Measurements from ENCODE around the gene BBS12.

The BBS12 gene

GRCh38 chr4:122772986-122773385, 40.5 kb downstream of the BBS12 start:
- no peaks in the 10 kb centered on the region for H3F3A ChIP-seq (ENCODE audit: insufficient read depth)
- H3K36me3 ChIP-seq (ENCODE audit: low read length) = no peaks in the 10 kb centered on the region

GRCh38 chr4:122775039-122775438, 42.5 kb downstream of the BBS12 start:
- H3F3A ChIP-seq (ENCODE audit: insufficient read depth) = no peaks in the 10 kb centered on the region
- no peak overlapping the region for H2AFZ ChIP-seq (ENCODE audit: low read depth, low read length, severe bottlenecking)
- H3K9me3 ChIP-seq (ENCODE audit: insufficient read depth, low read length) = no peaks in the 10 kb centered on the region
- no peak for TF ChIP-seq EZH2phosphoT487 (conservative IDR thresholded peaks at IDR 0.05; ENCODE audit: low read length)
- no peak for TF ChIP-seq CTCF (IDR thresholded peaks at IDR 0.05; ENCODE audit: insufficient read depth, low read length, poor library complexity, severe bottlenecking)
- H3K79me2 ChIP-seq (ENCODE audit: insufficient read depth, low read length) = no peaks in the 10 kb centered on the region
- H3K9ac ChIP-seq (ENCODE audit: low read length) = no peak overlapping the region
- H4K20me1 ChIP-seq (ENCODE audit: low read depth, low read length) = no peaks in the 10 kb centered on the region
- no peaks in the 10 kb centered on the region for H3K9me2 ChIP-seq (replicated peaks; ENCODE audit: insufficient read depth, low read length)
- no peaks in the 10 kb centered on the region for H3K27me3 ChIP-seq (ENCODE audit: low read length)
- H3K4me3 ChIP-seq (ENCODE audit: insufficient read depth, low read length, poor library complexity, severe bottlenecking) = no peak overlapping the region
- H3K36me3 ChIP-seq (ENCODE audit: low read length) = no peaks in the 10 kb centered on the region
- H3K4me2 ChIP-seq (ENCODE audit: low read depth, low read length, poor library complexity, severe bottlenecking) = no peak overlapping the region
- no peak overlapping the region for H3K27ac ChIP-seq (ENCODE audit: low read depth, low read length)

More at GRCh38 chr4:122772986-122773385, 40.5 kb downstream of the BBS12 start:
- Histone ChIP-seq H3K9me2 (replicated peaks; ENCODE audit: insufficient read depth, low read length) (no peaks in the 10 kb centered on the region), H3K4me3 (ENCODE audit: insufficient read depth, low read length, poor library complexity, severe bottlenecking) (no peak overlapping the region), H4K20me1 (ENCODE audit: low read depth, low read length) (no peaks in the 10 kb centered on the region), H3K4me2 (ENCODE audit: low read depth, low read length, poor library complexity, severe bottlenecking) (no peak overlapping the region), H3K27ac (ENCODE audit: low read depth, low read length) (no peak overlapping the region), H2AFZ (ENCODE audit: low read depth, low read length, severe bottlenecking) (no peak overlapping the region), H3K9me3 (ENCODE audit: insufficient read depth, low read length) (no peaks in the 10 kb centered on the region), H3K9ac (ENCODE audit: low read length) (no peak overlapping the region), H3K79me2 (ENCODE audit: insufficient read depth, low read length) (no peaks in the 10 kb centered on the region), H3K27me3 (ENCODE audit: low read length) (no peaks in the 10 kb centered on the region)
- no peak for TF ChIP-seq EZH2phosphoT487 (conservative IDR thresholded peaks at IDR 0.05; ENCODE audit: low read length)
- no peak for TF ChIP-seq CTCF (IDR thresholded peaks at IDR 0.05; ENCODE audit: insufficient read depth, low read length, poor library complexity, severe bottlenecking)

GRCh38 chr4:122775987-122776836, 43.7 kb downstream of the BBS12 start:
- Histone ChIP-seq H3K9me3 (ENCODE audit: insufficient read depth, low read length) (no peaks in the 10 kb centered on the region), H3K4me3 (ENCODE audit: insufficient read depth, low read length, poor library complexity, severe bottlenecking) (no peak overlapping the region), H3K79me2 (ENCODE audit: insufficient read depth, low read length) (no peaks in the 10 kb centered on the region), H3F3A (ENCODE audit: insufficient read depth) (no peaks in the 10 kb centered on the region), H3K36me3 (ENCODE audit: low read length) (no peaks in the 10 kb centered on the region), H3K27me3 (ENCODE audit: low read length) (no peaks in the 10 kb centered on the region), H3K4me2 (ENCODE audit: low read depth, low read length, poor library complexity, severe bottlenecking) (no peak overlapping the region), H3K9me2 (replicated peaks; ENCODE audit: insufficient read depth, low read length) (no peaks in the 10 kb centered on the region), H2AFZ (ENCODE audit: low read depth, low read length, severe bottlenecking) (no peak overlapping the region), H4K20me1 (ENCODE audit: low read depth, low read length) (no peaks in the 10 kb centered on the region), H3K9ac (ENCODE audit: low read length) (no peak overlapping the region), H3K27ac (ENCODE audit: low read depth, low read length) (no peak overlapping the region)
- TF ChIP-seq CTCF (IDR thresholded peaks at IDR 0.05; ENCODE audit: insufficient read depth, low read length, poor library complexity, severe bottlenecking) (no peak), EZH2phosphoT487 (conservative IDR thresholded peaks at IDR 0.05; ENCODE audit: low read length) (no peak)

Data from SU-DHL-6 (cell line).